IPS DF 4.7 (cell line): ENCODE data around the gene ARPC1B.

Source experiments
- DNase-seq: peaks from one replicate; pipeline ENCODE4 v3.0.0-alpha.2; 2013; ENCODE audit warnings: low spot score; ENCODE audit errors: extremely low read depth

ARPC1B gene

GRCh38 chr7:99389772-99390171 is 15.2 kb downstream of the ARPC1B start:
- DNase-seq: no peak

GRCh38 chr7:99390941-99391602 is 16.5 kb downstream of the ARPC1B start:
- DNase-seq: no peak

DNA sequence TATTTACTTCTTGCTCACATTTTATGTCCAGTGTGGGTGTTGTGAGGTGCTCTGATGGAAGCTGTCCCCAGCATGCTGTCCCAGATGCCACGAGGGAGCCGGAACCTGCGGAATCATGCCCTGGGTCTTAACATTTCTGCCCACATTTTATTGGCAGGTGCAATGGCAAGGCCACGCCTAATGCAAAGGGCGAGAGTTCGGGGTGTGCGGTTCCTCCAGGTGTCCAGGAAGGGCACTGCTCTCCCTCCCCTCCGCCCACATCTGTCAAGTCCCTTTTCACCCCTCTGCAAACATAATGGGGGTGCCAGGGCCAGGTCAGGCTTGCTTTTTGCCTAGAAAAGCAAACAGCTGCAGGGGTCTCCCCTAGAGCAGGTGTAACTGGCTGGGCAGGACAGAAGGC is 17.5 kb downstream of the ARPC1B start:
- no peak for DNase-seq

- DNase-seq: no peak
Observed at GRCh38 chr7:99392659-99393354, 18.3 kb downstream of the ARPC1B start.

DNA sequence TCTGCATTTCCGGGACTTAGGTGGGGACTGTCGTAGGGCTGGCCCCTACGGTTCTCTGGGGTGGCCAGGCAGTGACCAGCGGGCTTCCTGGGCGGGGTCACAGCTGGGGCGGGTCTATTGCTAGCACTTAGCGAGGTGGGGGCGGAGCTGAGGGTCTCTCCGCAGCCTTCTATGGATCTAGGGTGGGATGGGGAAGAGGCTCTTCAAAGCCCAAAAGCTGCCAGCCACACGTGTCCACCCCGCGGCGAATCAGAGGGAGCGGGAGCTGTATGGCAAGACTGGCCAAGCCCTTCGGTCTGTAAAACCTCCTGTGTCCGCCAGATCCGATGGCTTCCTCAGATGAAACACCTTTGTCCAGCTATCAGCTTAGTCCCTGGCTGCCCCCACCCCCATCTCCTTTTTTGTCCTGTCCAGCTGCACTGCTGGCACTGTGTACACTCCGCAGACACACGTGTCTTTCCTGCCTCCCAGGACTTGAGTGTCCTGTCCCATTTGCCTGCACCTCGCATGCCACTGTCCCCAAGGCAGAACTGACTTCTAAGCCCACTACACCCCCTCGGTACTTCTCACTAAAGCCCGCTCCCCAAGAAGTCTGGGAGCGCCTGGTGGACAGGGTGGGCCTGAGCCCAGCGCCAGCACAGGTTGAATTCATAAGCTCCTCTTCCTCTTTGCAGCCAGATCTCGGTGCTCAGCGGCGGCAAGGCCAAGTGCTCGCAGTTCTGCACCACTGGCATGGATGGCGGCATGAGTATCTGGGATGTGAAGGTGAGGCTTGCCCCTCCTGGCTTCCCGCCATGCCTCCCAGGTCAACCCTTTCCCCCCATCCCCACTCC is 19.0 kb downstream of the ARPC1B start:
- DNase-seq: peak; percentile 46

GRCh38 chr7:99394188-99394502 is 19.6 kb downstream of the ARPC1B start:
- DNase-seq: no peak

DNA sequence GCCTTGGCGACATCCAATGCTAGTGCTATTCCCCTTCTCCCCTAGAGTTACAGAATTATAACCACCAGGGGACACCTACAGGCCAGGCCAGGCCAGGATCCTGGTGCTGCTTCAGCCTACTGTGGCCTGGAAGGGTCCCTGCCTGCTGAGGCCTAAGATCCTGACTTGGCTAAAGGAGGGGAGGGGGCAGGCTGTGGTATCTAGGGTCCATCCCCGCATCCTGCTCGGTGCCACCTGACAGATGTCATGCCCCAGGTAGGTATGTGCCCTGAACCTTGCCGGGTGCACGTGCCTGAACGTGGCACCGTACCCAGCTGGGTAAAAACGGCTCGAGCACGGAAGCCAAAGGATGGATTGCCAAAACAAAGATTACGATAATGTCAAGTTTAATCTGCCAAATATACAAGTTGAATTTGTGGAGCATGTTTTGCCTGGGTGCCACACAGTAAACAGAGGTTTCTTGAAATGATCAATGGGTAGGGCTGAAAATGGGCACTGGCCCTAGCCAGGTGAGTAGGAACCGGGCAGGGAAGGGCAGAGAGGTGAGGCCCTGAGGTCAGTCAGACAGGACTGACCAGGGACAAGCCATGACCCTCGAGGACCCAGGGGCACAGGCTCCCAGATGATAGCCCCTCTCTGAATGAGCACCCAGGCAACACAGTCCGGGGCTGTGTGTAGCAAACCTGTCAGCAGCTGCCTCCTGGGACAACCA is 21.2 kb downstream of the ARPC1B start:
- no peak for DNase-seq

- DNase-seq: no peak
Observed at GRCh38 chr7:99396418-99397296, 22.1 kb downstream of the ARPC1B start.

GRCh38 chr7:99397297-99397983 is 22.9 kb downstream of the ARPC1B start:
- no peak for DNase-seq

DNA sequence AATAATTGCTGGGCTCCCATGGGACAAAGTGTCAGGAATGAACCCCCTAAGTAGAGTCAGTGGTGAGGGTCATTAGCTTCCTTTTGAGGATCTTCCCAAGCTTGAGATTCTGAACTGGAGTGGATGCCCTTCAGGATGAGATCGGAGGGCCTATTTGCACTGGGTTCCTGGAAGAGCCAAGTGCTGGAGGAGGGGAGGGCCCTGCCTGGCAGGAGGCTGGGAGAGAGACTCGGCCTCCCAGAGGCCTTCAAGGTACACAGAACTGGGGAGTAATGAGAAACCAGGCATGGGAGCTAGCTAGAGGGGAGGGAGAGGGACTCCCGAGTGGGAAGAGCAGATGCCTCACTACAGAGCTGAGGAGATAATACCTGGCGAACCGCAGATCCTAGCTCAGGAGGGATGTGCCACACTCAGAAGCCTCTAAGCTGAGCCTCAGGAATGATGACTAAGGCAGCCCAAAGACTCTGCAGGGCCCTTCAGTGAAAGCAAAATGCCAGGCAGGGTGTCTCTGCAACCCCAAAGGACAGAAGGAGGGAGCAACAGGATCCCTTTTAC is 24.4 kb downstream of the ARPC1B start:
- no peak for DNase-seq

DNA sequence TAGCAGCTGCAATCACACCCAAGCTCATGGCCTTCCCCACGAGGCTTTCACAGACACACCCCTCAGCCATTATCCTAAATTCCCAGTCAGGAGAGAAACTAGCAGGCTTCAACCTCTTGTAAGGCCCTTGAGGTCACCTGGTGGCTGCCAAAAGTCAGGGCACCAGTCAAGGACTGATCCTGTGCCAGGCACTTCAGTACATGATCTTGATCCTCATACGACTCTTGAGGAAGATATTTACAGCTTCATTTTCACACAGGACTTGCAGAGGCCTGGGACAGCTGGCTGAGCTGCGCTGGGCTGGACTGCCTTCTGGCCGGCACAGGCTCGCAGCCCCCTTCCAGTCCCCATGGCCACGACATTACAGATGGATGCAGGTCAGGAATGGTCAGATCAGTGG is 25.1 kb downstream of the ARPC1B start:
- DNase-seq: no peak

- DNase-seq: no peak
Observed at GRCh38 chr7:99402854-99403253, 28.3 kb downstream of the ARPC1B start.

- DNase-seq: no peak
Observed at GRCh38 chr7:99403764-99404163, 29.2 kb downstream of the ARPC1B start.

DNA sequence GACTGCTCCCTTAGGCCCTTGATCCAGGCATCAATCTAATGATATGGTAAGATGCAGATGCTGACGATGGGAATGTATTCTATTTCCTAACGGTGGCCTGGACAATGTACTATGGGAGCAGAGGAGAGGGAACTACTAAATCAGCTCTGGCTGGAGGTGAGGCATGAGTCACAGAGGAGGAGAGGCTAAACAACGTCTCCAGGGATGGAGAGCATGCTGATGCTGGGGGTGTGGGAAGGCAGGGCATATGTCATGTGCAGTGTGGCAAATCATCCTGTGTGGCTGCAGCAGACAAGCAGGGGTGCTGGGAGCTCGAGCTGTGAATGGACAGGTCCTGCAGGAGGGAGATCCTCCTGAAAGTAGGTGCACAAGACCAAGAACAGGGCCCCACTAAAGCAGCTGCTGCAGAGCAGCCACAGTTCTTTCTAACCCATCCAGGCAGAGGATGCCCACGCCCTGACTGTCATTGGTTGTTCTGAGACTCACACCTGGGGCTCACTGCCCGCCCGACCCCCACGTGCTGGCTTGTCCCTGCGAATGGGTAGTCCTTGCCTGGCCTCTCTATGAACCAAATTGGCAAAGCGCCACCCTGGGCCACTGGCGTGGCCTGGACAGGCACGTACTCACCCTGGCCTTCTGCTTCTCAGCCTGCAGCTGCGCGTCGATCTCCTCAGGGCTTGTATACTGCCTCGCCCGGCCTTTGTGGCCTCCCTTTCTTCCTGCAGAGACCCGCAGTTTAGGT is 29.9 kb downstream of the ARPC1B start:
- no peak for DNase-seq

GRCh38 chr7:99404977-99405320 is 30.4 kb downstream of the ARPC1B start:
- DNase-seq: no peak

GRCh38 chr7:99406557-99406956 is 32.0 kb downstream of the ARPC1B start:
- no peak for DNase-seq

GRCh38 chr7:99407872-99408378 is 33.4 kb downstream of the ARPC1B start:
- DNase-seq: no peak

DNA sequence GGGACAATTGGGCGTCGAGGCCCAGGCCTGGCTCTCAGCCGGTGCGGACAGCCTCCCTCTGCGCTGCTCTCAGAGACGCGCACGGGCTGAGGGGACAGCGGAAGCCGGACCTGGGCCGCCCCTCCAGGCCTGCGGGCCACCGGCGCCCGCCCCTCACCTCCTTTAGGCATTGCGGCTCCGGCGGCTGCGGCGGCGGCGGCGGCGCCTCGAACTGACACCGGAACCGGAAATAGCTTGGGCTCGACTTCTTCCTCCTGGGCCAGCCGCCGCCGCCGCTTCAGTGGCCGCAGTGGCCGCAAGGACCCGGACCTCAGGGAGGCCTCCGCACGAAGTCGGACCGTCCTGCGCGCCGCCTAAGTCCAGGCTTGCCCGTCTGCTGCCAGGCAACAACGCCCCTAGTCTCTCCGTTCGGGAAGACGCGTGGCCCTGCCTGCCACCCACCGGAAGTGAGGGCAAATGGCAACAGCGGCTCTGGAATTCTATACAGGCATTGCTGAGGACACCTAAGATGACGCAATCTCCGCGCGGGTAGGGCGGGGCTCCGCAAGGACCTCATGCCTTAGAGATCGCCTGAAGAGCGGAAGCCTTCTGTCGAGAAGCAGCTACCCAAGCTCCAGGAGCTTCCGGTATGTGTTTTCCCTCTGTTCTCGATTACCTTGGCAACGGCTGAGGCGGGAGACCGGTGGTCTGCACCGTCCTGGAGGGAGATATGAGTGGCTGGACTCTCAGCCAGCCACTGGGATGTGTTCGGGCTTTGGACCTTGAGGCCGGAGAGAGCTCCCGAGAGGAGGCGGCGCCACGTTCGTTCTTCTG is 34.1 kb downstream of the ARPC1B start, which contains the start of the genes BUD31 and PDAP1:
Gene BUD31 (plus strand): TSS at position 591 of the 813 bp plus-strand sequence. CDS start 2,124 bp downstream, outside the sequence.
Gene PDAP1 (minus strand): TSS at position 219 of the 813 bp plus-strand sequence. CDS start 49 bp downstream, at position 170.
- DNase-seq: peak; percentile 69
